Activated CD4-positive, alpha-beta T cell treated with anti-CD3 and anti-CD28 coated beads, Interleukin-2, amount 50 U/mL, for 1 hour (primary cell): ENCODE results near the gene LRPAP1.

Experiments used
- DNase-seq: peaks from one replicate; pipeline ENCODE4 v3.0.0-alpha.2; 2020

The LRPAP1 gene

GRCh38 chr4:3530663-3531254 is 1.5 kb downstream of the LRPAP1 start:
- no peak for DNase-seq

GRCh38 chr4:3530051-3530450 is 2.2 kb downstream of the LRPAP1 start:
- DNase-seq, result no peak

- no peak for DNase-seq
Measured at GRCh38 chr4:3529363-3529762, 2.9 kb downstream of the LRPAP1 start.

- DNase-seq, result no peak
Measured at GRCh38 chr4:3527914-3528876, 4.0 kb downstream of the LRPAP1 start.

GRCh38 chr4:3527101-3527913 is 4.9 kb downstream of the LRPAP1 start:
- no peak for DNase-seq

- DNase-seq, result no peak
Measured at GRCh38 chr4:3526456-3526855, 5.8 kb downstream of the LRPAP1 start.

- no peak for DNase-seq
Measured at GRCh38 chr4:3525532-3526430, 6.4 kb downstream of the LRPAP1 start.

GRCh38 chr4:3524920-3525319 is 7.3 kb downstream of the LRPAP1 start:
- DNase-seq, result no peak

GRCh38 chr4:3524349-3524748 is 7.9 kb downstream of the LRPAP1 start:
- DNase-seq, result no peak

- DNase-seq, result no peak
Measured at GRCh38 chr4:3523628-3524221, 8.5 kb downstream of the LRPAP1 start.

GRCh38 chr4:3523146-3523627 is 9.0 kb downstream of the LRPAP1 start:
- no peak for DNase-seq

- no peak for DNase-seq
Measured at GRCh38 chr4:3522651-3523050, 9.6 kb downstream of the LRPAP1 start.

- no peak for DNase-seq
Measured at GRCh38 chr4:3522326-3522640, 9.9 kb downstream of the LRPAP1 start.

GRCh38 chr4:3521621-3522325 is 10.4 kb downstream of the LRPAP1 start:
- no peak for DNase-seq

- DNase-seq, result no peak
Measured at GRCh38 chr4:3520796-3521600, 11.2 kb downstream of the LRPAP1 start.

GRCh38 chr4:3520276-3520675 is 11.9 kb downstream of the LRPAP1 start:
- no peak for DNase-seq

- DNase-seq, result no peak
Measured at GRCh38 chr4:3519468-3520264, 12.6 kb downstream of the LRPAP1 start.

- DNase-seq, result no peak
Measured at GRCh38 chr4:3518941-3519340, 13.3 kb downstream of the LRPAP1 start.

GRCh38 chr4:3518511-3518880 is 13.7 kb downstream of the LRPAP1 start:
- DNase-seq, result no peak
